HG02973 (cell line): Measurements from ENCODE around the gene BORCS5.

Experiments used
- ATAC-seq: cut with Tn5 transposase; IDR thresholded peaks from one replicate; pipeline ENCODE4 v1.9.1; 2021; ENCODE audit warnings: moderate library complexity; ENCODE audit not compliant: unreplicated experiment

The BORCS5 gene

DNA sequence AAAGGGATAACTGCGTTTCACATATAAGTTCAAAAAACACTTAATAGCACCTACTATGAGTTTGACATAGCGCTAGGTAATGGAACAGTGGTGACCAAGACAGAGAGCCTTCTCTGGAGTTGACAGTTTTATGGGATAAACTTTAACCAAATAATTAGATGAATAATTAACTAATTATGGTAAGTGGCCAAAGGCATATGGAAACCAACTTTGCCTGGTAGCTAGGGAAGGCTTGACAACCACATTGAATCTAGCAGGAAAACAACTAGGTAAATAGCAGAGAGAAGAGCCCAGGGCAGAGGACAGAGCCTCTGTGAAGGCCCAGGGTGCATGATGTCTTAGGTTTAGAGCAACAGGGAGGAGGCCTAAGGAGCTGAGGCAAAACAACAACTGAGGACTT, 153.7 kb downstream of the BORCS5 start:
- ATAC-seq: no peak

DNA sequence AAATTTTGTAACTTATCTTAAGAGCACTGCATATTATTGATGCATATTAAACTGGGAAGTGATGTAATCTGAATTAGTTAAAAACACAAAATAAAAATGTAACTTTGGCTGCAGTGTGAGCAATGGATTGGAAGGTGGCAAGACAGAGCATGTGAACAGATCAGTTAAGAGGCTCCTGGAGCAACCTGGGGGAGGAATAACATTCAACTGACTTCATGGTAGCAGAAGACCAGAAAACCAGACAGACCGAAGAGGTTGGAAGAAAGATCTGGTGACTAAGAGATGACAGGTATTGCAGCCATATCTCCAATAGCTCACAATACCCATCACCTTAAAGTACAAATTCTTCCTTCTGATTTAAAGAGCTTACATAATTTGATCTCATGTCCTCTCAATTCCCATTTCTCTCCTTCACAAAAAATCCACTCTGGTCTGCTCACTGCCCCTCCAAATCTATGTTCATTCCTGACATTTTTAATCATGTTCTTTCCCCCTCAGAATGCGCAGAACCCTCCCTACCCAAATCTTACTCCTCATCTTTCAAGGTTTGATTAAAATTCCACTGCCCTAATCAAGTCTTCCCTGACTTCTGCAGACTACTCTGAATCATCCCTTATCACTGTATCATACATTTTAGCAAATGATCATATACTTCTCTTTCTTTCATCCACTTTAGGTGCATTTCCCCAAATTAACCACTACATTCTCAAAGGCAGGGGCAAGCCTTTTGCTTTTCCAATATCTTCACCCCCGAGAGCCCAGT, 154.3 kb downstream of the BORCS5 start:
- ATAC-seq: no peak

- ATAC-seq: no peak
Measured at GRCh38 chr12:12511895-12512711, 155.2 kb downstream of the BORCS5 start.

- no peak for ATAC-seq
Measured at GRCh38 chr12:12513416-12514006, 156.6 kb downstream of the BORCS5 start.

DNA sequence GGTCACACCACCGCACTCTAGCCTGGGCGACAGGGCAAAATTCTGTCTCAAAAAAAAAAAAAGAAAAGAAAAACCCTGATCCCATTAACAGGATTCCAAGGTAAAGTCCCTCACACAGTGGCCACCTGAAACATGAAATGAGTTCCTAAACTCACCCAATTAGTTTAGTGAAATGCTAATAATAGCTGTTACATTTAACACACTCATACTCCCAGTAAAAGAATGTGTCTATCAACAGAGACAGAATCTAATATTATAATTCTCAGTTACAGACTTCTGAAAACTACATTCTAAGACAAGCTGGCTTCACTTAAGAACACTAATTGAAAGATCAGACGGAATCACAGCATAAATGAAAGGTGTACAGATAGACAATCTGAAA, 161.6 kb downstream of the BORCS5 start:
- ATAC-seq: no peak

DNA sequence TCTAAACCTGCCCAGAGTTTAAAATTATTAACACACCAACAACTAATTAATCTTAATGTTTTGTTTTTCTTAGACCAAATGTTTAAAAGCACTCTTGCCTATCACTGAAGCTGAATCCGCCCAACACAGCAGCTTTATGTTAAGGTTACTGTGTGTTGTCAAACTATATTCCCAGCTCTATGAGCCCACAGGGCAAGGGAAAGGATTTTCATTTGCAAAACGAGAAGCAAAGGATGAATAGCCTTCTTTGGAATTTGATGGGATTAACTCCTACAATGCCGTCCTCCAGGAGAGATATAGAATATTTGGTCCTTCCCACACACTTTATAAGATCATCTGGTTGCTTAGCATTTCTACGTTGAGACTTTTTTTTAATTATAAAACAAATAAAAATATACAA, 162.0 kb downstream of the BORCS5 start:
- ATAC-seq: no peak
